Upper lobe of right lung (tissue), 1 donor: ENCODE results near the gene PBX1. TPM values are rescaled to one million over a fixed set of nuclear protein-coding genes. Genes with fewer than 3 reads are reported as not detected.
"Not testable (repeated sequence)": the region's sequence is repeated elsewhere in the genome, so short reads cannot be mapped to it uniquely, and the experiment has no call there.

Source experiments
- ATAC-seq: fragments of 200-7000 bp; cut with Tn5 transposase; one replicate; pipeline ENCODE4 v1.9.1; 2020; ENCODE audit warnings: mild to moderate bottlenecking, moderate library complexity
- DNase-seq: peaks from one replicate; pipeline ENCODE4 v3.0.0-alpha.2; 2020
- H3K27ac ChIP-seq: fragments of 200-600 bp; one replicate; pipeline ENCODE4 v1.8.0; 2022
- H3K27me3 ChIP-seq: fragments of 200-600 bp; one replicate; pipeline ENCODE4 v1.8.0; 2022; ENCODE audit warnings: mild to moderate bottlenecking
- H3K36me3 ChIP-seq: fragments of 200-600 bp; one replicate; pipeline ENCODE4 v1.8.0; 2022
- H3K4me1 ChIP-seq: fragments of 200-600 bp; one replicate; pipeline ENCODE4 v1.8.0; 2022
- H3K4me3 ChIP-seq: fragments of 200-600 bp; one replicate; pipeline ENCODE4 v1.8.0; 2022; ENCODE audit warnings: mild to moderate bottlenecking
- H3K9me3 ChIP-seq: fragments of 200-600 bp; one replicate; pipeline ENCODE4 v1.8.0; 2022
- intact Hi-C: fragments of 100-400 bp; cut with DNase I; formaldehyde crosslinking; loops from one replicate; pipeline ENCODE4 v1.11.0; 2022
- total RNA-seq: library from RNA; stranded (reverse); fragmentation: NEBNext Ultra II Directional; extraction: Animal tissue kit (Norgen Biotek cat#: 25700); gene quantifications from one replicate; pipeline ENCODE4 v1.2.1, GENCODE V29; 2021
- TF ChIP-seq, protein P1 (sequence below): fragments of 200-600 bp; IDR thresholded peaks from one replicate; pipeline ENCODE4 v1.8.0; 2022; ENCODE audit warnings: antibody characterized with exemption
- donor health status: DM: no; HTN: yes; CAD: no; lungs with severe emphysema.

PBX1 gene
- total RNA-seq, 1 donor from 2014 or later = 56.7 TPM

DNA sequence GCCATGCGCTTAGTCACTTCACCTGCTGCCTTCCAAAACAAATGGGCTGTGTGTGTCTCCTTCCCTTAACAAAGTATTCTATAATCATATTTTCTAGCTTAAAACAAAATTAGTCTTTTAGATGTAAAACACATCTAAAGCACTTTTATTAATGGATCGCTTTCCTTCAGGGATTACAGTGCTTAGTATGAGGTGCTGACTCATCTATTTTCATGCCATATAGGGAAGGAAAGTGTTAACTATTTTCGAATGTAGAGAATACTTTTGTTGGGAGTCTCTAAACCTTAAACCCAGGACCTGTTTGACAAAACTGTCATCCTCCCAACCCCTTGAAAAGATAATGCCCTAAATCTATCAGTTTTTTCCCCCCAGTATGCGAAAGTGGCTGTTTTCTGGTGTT is 90.2 kb downstream of the PBX1 start:
- H3K4me3 ChIP-seq = no peak overlapping the region
- ATAC-seq = no peak
- peaks cover 7% of the 10 kb centered on the region for H3K4me1 ChIP-seq
- no peak for DNase-seq
- no peaks in the 10 kb centered on the region for H3K9me3 ChIP-seq
- TF ChIP-seq, protein P1, sequence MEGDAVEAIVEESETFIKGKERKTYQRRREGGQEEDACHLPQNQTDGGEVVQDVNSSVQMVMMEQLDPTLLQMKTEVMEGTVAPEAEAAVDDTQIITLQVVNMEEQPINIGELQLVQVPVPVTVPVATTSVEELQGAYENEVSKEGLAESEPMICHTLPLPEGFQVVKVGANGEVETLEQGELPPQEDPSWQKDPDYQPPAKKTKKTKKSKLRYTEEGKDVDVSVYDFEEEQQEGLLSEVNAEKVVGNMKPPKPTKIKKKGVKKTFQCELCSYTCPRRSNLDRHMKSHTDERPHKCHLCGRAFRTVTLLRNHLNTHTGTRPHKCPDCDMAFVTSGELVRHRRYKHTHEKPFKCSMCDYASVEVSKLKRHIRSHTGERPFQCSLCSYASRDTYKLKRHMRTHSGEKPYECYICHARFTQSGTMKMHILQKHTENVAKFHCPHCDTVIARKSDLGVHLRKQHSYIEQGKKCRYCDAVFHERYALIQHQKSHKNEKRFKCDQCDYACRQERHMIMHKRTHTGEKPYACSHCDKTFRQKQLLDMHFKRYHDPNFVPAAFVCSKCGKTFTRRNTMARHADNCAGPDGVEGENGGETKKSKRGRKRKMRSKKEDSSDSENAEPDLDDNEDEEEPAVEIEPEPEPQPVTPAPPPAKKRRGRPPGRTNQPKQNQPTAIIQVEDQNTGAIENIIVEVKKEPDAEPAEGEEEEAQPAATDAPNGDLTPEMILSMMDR = no peak
- intact Hi-C loops = no loop called here
- no peaks in the 10 kb centered on the region for H3K27me3 ChIP-seq
- no peak overlapping the region for H3K27ac ChIP-seq
- H3K36me3 ChIP-seq = no peaks in the 10 kb centered on the region

DNA sequence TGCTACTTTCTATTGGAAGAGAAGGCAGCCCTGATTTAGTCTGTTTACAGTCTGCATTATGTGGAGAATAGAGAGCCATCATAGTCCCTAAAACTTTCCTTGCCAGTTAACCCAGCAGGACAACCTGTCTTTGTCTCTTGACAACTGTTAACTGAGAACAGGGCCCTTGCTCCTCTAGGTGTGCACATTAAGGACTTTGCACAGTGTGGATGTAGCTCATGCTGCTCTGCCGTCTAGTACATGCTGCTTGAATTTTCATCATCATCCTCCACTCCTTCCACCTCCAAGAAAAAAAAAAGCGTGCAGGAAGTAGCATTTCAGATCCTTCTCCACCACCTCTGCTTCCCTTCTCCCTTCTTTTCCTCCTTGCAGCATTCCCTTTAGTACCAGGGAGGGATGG is 91.5 kb downstream of the PBX1 start:
- Histone ChIP-seq H3K4me3 (no peak overlapping the region), H3K4me1 (peaks cover 7% of the 10 kb centered on the region), H3K27me3 (no peaks in the 10 kb centered on the region), H3K36me3 (no peaks in the 10 kb centered on the region), H3K27ac (no peak overlapping the region), H3K9me3 (no peaks in the 10 kb centered on the region)
- TF ChIP-seq, protein P1 = no peak
- ATAC-seq (no peak), DNase-seq (no peak)
- intact Hi-C loops = no loop called here

DNA sequence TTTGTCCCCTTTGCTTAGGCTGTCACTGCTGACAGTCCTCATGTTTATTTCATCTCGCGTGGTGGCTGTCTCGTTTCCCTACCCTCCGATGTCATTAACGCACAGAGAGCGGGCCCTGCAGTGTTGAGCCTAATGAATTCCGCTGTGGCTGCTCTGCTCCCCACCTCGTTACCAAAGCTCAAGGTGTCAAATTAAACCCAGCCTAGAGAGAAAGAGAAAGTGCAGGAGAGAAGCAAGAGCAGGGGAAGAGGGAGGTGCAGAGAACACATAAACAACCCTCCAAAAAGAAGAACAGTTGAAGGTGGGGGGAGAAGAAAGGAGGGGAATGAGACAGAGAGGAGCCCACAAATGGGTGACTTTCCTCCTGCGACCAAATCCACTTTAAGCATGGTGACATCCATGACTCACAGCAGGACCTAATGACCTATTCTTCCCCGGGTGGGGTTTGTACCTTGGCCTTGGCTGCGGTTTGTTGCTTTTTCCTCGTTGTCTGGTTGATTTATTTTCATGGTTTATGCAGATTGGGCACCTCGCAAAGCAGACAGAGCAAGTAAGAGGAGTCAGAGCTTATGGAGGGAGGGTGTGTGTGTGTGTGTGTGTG is 92.5 kb downstream of the PBX1 start:
- Histone ChIP-seq H3K4me3 (no peak overlapping the region), H3K27me3 (no peaks in the 10 kb centered on the region), H3K36me3 (no peaks in the 10 kb centered on the region), H3K4me1 (peaks cover 7% of the 10 kb centered on the region), H3K27ac (no peak overlapping the region), H3K9me3 (no peaks in the 10 kb centered on the region)
- DNase-seq (no peak), ATAC-seq (peak; percentile 24)
- TF ChIP-seq, protein P1 = no peak
- intact Hi-C loops = no loop called here

DNA sequence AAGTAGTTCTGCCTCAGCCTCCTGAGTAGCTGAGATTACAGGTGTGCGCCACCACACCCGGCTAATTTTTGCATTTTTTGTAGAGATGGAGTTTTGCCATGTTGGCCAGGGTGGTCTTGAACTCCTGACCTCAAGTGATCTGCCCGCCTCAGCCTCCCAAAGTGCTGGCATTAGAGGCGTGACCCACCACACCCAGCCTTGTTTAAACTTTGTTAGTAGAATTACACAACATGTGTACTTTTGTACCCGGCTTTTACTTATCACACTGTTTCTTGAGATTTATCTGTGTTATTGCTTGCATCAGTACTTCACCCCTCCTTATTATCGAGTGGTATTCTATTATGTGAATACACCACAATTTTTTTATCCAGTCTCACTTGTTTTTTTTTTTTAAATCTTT is 94.0 kb downstream of the PBX1 start:
- H3K36me3 ChIP-seq, H3K4me3 ChIP-seq, H3K27me3 ChIP-seq, H3K27ac ChIP-seq, H3K9me3 ChIP-seq, DNase-seq, ATAC-seq, intact Hi-C loops, H3K4me1 ChIP-seq: not testable (repeated sequence)

DNA sequence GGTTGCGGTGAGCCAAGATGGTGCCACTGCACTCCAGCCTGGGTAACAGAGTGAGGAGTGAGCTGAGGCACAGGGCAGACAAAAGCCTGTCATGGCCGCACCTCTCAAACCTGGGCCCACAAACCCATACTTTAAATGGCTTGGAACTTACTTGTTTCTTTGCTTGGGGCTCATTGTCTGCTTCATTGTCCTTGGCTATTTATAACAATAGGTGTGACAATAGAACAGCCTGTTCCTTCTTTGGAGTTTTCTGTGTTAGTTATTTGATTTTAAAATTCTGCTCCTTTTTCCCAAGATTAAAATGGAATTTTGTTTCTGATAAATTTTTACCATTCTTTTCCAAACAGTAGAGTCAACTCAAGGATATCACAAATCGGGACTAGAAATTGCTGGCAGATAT is 94.7 kb downstream of the PBX1 start:
- intact Hi-C loops = no loop called here
- no peak overlapping the region for H3K4me3 ChIP-seq
- no peaks in the 10 kb centered on the region for H3K27me3 ChIP-seq
- H3K27ac ChIP-seq = no peak overlapping the region
- no peak for ATAC-seq
- H3K9me3 ChIP-seq = no peaks in the 10 kb centered on the region
- no peak for DNase-seq
- no peaks in the 10 kb centered on the region for H3K36me3 ChIP-seq
- TF ChIP-seq, protein P1 = no peak
- H3K4me1 ChIP-seq = no peaks in the 10 kb centered on the region

DNA sequence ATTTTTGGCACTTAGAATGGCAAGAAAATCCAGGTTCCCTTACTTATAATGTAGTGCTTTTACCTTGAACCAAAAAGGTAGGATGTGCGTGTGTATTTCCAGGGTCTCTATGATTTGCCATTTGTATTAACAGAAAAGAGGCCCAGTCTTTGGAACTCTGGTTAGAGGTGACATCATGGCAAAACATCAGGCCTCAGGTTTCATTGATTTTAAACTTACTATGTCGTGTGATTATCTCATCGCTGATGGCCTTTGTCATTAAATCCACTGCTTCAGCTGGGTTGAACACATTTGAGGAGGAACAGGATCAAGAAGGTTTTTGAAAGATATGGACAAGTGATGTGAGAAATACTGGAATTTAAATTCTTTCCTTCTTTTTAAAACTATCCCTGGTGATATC is 95.2 kb downstream of the PBX1 start:
- DNase-seq = no peak
- ATAC-seq = no peak
- no peak overlapping the region for H3K27ac ChIP-seq
- H3K27me3 ChIP-seq = no peaks in the 10 kb centered on the region
- TF ChIP-seq, protein P1 = no peak
- H3K4me3 ChIP-seq = no peak overlapping the region
- no peaks in the 10 kb centered on the region for H3K4me1 ChIP-seq
- no peaks in the 10 kb centered on the region for H3K9me3 ChIP-seq
- intact Hi-C loops = no loop called here
- H3K36me3 ChIP-seq = no peaks in the 10 kb centered on the region
